ENCODE measurements around the gene CGREF1. TPM values are rescaled to one million over a fixed set of nuclear protein-coding genes. Genes with fewer than 3 reads are reported as not detected.

The CGREF1 gene
- total RNA-seq, 1 experiment from 2014 or later: 4.0 TPM

DNA sequence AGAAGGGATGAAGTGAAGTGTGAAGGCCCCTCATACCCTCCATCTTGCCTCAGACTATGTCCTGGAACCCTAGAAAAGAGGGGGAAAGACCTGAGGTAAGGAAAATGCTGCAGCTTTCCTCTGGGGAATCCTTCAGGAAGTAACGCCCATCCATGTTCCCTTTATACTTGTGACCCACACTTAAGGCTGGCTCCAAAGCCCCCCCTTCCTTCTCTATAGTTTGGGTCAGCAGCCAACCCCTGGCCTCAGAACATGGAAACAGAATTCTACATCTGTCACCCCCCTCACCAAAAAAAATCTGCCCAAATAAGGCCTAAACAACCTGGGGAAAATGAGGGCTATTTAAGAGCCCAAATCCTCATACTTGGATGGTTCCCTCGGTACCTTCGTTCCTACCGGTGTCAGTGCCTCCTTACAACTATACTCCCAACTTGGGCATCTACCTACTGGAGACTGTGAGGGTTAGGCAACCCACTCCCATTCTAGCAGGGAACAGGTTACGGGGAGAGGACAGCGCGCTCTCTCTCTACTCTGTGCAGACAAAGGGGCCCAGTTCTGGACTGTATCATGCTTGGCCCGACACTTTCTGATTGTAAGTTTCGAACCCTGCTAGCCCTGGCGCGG is 48.2 kb downstream of the CGREF1 start:
- RAD21 ChIA-PET (ENCODE audit: low non-redundant PET in 1 of 2, low total read pairs in 2 of 2, uncharacterized antibody in 2 of 2, unreplicated experiment in 2 of 2): no interaction called here
- no peaks in the 10 kb centered on the region for H3K9me2 ChIP-seq (ENCODE audit: insufficient read depth)
- CTCF ChIA-PET: interaction anchor here (0.8 to 1.2 kb wide), 6 partner anchors 10 to 223 kb away, joined by 3 to 7 read pairs (median 3); partner anchors contain the start of genes AGBL5 and KHK
- peak overlapping the region; percentile 98 to 99 for H3K4me3 ChIP-seq (replicated peaks in 1 of 2; ENCODE audit: low read depth in 1 of 2, low read length in 2 of 2)
- TSS peak; percentile 69 for BruUV-seq (replicated peaks)
- no peaks in the 10 kb centered on the region for H3K9me3 ChIP-seq (ENCODE audit: control insufficient read depth in 1 of 2, insufficient read depth in 1 of 2, low read depth in 1 of 2, low read length in 2 of 2)
- intact Hi-C loops (cut with micrococcal nuclease): no loop called here
- peaks cover 33% of the 10 kb centered on the region for H3K79me2 ChIP-seq (ENCODE audit: insufficient read depth, low read length)
- H4K20me1 ChIP-seq (ENCODE audit: insufficient read depth): no peaks in the 10 kb centered on the region
- DNase-seq (ENCODE audit: low read depth, low spot score) (no peak), ATAC-seq (no peak)
- H3K36me3 ChIP-seq (ENCODE audit: control insufficient read depth in 1 of 2, insufficient read depth in 2 of 2, low read length in 2 of 2): peaks cover 16 to 17% of the 10 kb centered on the region in 2 experiments; a peak in 3 of 4 replicates
- peaks cover 7 to 18% of the 10 kb centered on the region in 2 experiments for H3K4me1 ChIP-seq (ENCODE audit: control insufficient read depth in 1 of 2, insufficient read depth in 2 of 2, low read length in 2 of 2)
- H3K27me3 ChIP-seq (ENCODE audit: insufficient read depth, low read length): no peaks in the 10 kb centered on the region
- H3K27ac ChIP-seq (ENCODE audit: low read depth, low read length): peak overlapping the region; percentile 62
- H3K4me2 ChIP-seq (ENCODE audit: low read length): peak overlapping the region; percentile 89
- peak overlapping the region; percentile 89 for H3K9ac ChIP-seq (ENCODE audit: low read length)
- H2AFZ ChIP-seq (ENCODE audit: low read depth, low read length, poor library complexity, severe bottlenecking): no peak overlapping the region
- TF ChIP-seq EGR1 (IDR thresholded peaks at IDR 0.05; ENCODE audit: low read depth) (no peak), ZFX (IDR thresholded peaks at IDR 0.05) (no peak), SIN3A (IDR thresholded peaks at IDR 0.05; ENCODE audit: low read depth) (peak; percentile 1; the same call in 1 of the 2 replicates)
- POLR2A ChIA-PET: interaction anchor here (1.2 to 1.4 kb wide), 3 partner anchors 9 to 19 kb away, joined by 3 to 6 read pairs (median 5); partner anchors contain the start of gene AGBL5

DNA sequence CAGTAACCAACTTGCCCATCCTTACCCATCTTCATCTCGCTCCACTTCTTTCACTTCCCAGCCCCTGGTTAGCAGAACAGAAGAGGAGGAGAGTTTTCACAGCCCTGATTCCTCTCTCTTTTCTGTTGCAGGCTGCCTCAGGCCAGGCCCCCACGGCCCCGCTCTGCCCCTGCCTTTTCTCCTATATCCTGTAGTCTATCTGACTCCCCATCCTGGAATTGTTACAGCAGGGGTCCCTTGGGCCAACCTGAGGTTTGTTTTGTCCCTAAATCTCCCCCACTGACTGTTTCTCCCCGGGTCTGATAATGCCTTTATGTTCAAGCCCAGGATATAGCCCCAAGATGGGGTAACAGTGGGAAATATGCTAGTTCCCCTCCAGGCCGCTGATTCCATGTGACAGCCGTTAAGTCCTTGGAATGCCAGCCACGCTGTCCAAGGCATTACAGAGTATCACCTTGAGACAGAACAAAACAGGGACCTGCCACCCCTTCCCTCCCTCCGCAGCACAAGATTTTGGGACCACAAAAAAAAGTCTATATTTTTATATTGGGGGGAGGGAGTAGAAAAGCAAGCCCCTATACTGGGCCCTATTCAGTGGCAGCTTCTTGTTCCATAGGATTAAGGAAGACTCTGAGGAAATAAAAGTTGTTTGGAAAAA is 48.8 kb downstream of the CGREF1 start:
- ATAC-seq: no peak
- H2AFZ ChIP-seq (ENCODE audit: low read depth, low read length, poor library complexity, severe bottlenecking): no peak overlapping the region
- H3K27me3 ChIP-seq (ENCODE audit: insufficient read depth, low read length): no peaks in the 10 kb centered on the region
- RAD21 ChIA-PET (ENCODE audit: low non-redundant PET in 1 of 2, low total read pairs in 2 of 2, uncharacterized antibody in 2 of 2, unreplicated experiment in 2 of 2): no interaction called here
- H3K27ac ChIP-seq (ENCODE audit: low read depth, low read length): no peak overlapping the region
- DNase-seq (ENCODE audit: low read depth, low spot score): no peak
- H3K4me1 ChIP-seq (ENCODE audit: control insufficient read depth in 1 of 2, insufficient read depth in 2 of 2, low read length in 2 of 2): peaks cover 7 to 18% of the 10 kb centered on the region in 2 experiments
- peaks cover 33% of the 10 kb centered on the region for H3K79me2 ChIP-seq (ENCODE audit: insufficient read depth, low read length)
- H3K4me3 ChIP-seq (replicated peaks in 1 of 2; ENCODE audit: low read depth in 1 of 2, low read length in 2 of 2): peak overlapping the region; percentile 98 to 99
- H3K9me3 ChIP-seq (ENCODE audit: control insufficient read depth in 1 of 2, insufficient read depth in 1 of 2, low read depth in 1 of 2, low read length in 2 of 2): no peaks in the 10 kb centered on the region
- POLR2A ChIA-PET: no interaction called here
- CTCF ChIA-PET: no interaction called here
- peak overlapping the region; percentile 89 for H3K4me2 ChIP-seq (ENCODE audit: low read length)
- H3K9me2 ChIP-seq (ENCODE audit: insufficient read depth): no peaks in the 10 kb centered on the region
- intact Hi-C loops (cut with micrococcal nuclease): no loop called here
- peak overlapping the region; percentile 89 for H3K9ac ChIP-seq (ENCODE audit: low read length)
- H3K36me3 ChIP-seq (ENCODE audit: control insufficient read depth in 1 of 2, insufficient read depth in 2 of 2, low read length in 2 of 2): peaks cover 16 to 17% of the 10 kb centered on the region in 2 experiments; a peak in 3 of 4 replicates
- TF ChIP-seq, protein P1, sequence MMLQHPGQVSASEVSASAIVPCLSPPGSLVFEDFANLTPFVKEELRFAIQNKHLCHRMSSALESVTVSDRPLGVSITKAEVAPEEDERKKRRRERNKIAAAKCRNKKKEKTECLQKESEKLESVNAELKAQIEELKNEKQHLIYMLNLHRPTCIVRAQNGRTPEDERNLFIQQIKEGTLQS (IDR thresholded peaks at IDR 0.05): no peak
- TF ChIP-seq JUND (IDR thresholded peaks at IDR 0.05): no peak
- no peak for TF ChIP-seq ZNF274 (IDR thresholded peaks at IDR 0.05; ENCODE audit: low read depth, low read length)
- TF ChIP-seq, protein P2, sequence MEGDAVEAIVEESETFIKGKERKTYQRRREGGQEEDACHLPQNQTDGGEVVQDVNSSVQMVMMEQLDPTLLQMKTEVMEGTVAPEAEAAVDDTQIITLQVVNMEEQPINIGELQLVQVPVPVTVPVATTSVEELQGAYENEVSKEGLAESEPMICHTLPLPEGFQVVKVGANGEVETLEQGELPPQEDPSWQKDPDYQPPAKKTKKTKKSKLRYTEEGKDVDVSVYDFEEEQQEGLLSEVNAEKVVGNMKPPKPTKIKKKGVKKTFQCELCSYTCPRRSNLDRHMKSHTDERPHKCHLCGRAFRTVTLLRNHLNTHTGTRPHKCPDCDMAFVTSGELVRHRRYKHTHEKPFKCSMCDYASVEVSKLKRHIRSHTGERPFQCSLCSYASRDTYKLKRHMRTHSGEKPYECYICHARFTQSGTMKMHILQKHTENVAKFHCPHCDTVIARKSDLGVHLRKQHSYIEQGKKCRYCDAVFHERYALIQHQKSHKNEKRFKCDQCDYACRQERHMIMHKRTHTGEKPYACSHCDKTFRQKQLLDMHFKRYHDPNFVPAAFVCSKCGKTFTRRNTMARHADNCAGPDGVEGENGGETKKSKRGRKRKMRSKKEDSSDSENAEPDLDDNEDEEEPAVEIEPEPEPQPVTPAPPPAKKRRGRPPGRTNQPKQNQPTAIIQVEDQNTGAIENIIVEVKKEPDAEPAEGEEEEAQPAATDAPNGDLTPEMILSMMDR (IDR thresholded peaks at IDR 0.05 in 2 of 3, conservative IDR thresholded peaks at IDR 0.05 in 1 of 3; ENCODE audit: borderline replicate concordance in 1 of 3, insufficient read depth in 1 of 3, low read depth in 2 of 3, low read length in 2 of 3): no peak
- 0 out of 2 replicates have a peak, but pooled peaks have one; percentile 24 for TF ChIP-seq POLR2AphosphoS5 (IDR thresholded peaks at IDR 0.05; ENCODE audit: low read depth, low read length)
- BruUV-seq (replicated peaks): no TSS peak
- H4K20me1 ChIP-seq (ENCODE audit: insufficient read depth): no peaks in the 10 kb centered on the region

Measured in HCT116 (cell line).